GM19395 (cell line): ENCODE results near the gene PHLDB2.

Experiments used
- ATAC-seq: cut with Tn5 transposase; IDR thresholded peaks from one replicate; pipeline ENCODE4 v1.9.1; 2021; ENCODE audit warnings: mild to moderate bottlenecking, moderate library complexity; ENCODE audit not compliant: unreplicated experiment

PHLDB2 gene

DNA sequence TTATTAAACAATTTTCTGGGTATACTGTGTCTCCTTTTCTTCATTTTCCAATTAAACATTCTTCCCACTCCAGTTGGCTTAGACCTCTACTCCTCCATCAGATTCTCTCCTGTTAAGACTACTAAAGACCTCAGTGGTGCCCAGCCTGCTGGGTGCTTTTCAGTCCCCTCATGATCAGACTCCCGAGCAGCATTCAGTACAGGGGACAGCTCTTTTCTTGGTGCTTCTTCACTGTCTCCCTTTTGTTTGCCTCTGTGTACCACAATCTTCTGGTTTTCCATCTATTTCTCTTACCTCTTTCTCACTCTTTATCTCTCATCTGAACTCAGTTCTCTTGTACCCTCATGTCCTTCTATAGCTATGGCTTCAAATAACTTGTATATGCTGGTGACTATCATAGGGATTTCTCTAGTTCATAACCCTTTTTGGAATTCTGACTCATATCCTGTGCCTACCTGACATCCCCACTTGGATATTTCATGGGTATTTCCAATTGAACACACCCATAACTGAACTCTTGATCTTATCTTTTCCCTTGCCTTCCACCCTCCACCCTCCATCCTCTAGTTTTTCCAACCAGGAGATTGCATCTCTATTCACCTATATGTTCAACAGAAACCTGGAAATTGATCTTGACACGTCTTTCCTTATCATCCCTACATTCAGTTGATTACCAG, 64.2 kb downstream of the PHLDB2 start:
- ATAC-seq = no peak

DNA sequence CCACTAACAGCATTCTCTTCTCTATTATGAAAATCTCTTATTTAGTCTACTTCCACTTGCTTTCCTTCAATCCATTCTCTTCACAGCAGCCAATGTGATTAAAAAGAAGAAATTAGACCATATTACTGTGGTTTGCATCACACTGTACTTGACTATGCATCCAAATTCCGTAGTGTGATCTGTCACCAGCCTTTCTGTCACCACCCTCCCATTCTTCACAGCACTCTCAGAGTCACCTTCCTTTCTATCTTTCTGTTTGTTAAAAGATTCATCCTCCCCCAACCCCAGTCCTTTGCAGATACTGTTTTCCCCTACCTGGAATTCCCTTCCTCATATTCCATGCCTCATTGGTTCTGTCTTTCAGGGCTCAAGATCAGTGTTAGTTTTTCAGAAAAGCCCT, 64.7 kb downstream of the PHLDB2 start:
- no peak for ATAC-seq

DNA sequence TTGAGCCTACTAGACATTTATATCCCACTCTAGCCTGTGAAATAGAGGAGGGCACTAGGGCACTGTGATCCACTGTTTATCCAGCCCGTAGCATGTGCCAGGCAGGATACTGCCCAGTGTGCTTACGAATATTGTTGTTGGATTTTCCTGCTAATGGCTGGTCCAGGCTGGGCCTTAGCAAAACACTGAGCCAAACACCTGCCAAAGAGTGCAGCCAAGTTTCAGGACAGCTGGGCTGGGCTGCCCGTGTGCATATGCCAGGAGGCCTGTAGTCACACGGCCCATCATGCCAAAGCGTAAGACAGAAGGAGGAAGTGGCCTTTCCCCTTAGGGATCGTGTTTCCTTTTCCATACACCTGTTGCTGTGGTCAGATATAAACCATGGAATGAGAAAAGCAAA, 65.2 kb downstream of the PHLDB2 start:
- no peak for ATAC-seq

DNA sequence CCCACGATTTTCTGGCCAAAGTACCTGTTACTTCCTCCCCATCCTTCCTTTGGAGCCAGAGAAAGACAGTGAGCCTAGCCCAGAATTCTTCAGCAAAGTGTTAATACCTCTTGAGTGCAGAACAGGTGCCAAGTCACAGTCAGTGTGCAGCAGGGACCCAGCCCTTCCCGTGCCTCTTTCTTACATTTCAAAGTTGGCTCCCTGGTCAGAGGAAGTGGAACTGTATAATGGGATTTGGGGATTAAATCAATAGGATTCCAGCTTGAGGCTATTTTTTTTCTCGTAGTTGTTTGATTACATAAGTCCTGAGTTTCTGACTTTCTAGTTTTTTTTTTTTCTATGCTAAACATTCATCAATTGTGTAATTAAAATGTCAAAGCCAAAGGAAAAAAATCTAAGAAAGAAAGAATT, 67.2 kb downstream of the PHLDB2 start:
- no peak for ATAC-seq

DNA sequence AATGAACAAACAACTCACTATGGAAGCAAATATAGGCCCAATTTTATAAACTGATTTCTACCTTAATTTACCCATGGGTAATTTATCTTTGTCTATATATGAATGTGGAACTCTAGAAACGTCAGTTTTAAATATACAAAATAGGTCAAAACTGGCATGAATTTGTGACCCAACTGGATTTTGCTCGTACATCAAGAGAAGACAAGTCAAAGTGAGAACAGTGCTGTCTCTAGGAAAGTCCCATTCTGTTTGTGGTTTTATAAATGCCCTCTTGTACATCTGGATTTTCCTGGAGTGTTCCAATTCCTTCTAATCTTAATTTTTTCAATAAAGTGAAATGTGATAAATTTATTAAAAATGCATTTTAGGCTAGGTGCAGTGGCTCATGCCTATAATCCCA, 69.5 kb downstream of the PHLDB2 start:
- ATAC-seq = no peak

DNA sequence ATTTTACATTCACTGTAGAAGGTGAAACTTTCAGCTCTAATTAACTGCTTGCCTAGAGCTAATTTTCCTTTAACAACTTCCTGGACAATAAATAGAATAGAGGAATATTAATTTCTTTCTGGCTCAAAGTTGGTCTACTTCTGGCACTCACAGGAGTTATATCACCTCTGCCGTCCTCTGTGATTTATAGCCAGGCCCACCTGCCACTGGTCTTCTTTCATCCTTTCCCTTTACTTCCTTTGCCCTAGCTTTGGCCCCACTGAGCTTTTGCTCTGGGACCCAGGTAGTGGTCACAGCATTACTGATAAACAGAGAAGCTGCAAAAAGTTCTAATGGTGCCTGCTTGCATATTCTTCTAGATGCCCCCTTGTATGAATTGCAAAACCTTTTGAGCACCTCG, 70.4 kb downstream of the PHLDB2 start:
- ATAC-seq = no peak

DNA sequence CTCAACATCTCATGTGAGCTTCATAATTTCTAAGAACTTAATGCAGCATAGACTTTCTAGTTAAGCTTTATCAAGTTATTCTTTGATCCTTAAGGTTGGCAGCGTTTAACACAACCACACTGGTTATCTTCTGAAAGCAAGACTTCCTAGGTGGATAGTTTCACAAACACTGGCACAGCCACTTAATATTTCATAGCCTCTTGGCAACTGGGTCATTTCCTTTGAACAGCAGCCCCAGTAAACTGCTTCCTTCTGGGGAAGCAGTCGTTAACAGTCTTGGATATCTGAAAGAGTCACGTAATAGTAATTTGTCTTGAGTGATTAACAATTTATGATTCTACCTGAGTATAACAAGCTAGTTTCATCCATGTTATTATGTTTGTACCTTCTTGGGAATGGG, 73.9 kb downstream of the PHLDB2 start:
- ATAC-seq = no peak

DNA sequence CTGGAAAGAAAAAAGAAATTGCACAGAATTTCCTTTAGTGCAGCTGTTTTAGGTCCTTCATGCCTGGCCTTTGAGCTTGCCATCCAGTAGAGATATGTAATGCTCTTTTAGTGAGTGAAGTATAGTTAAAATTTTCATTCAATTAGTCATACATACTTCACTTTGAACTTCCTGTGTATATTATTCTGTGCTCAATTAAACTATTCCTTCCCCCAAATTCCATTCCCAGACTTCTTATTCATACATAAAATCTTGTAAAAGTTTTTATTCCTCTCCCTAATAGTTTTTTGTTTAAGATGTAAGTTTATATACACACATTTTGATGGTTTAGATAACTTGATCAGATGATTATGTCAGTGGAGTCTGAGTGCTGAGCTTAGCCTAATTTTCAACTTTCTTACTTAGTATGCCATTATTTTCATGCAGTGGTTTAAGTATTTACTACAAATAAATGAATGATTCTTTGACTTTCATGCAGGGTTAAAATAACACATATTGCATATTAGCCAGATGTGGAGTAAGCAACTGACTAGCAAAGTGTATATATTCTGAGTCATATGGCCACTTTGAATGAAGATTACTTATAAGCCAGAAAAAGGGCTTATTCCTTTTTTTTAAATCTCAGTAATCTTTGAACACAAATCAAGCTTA, 77.3 kb downstream of the PHLDB2 start:
- ATAC-seq = no peak

DNA sequence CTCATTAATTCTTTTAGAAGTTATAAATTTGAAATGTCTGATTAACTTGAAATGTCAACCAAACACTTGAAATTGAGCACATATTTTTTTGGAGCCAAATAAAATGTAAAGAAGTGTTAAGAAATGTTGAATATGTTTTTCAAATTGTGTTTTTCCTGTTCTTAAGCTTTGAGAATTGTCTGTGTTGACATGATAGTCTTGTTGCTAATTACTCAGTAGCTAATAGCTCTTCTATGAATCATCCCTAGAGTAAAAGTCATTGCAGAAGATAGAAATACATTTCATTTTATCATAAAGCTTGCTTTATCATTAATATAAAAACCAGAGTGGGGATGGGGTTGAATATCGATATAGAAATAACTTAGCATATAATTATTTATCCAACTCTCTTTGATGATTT, 77.9 kb downstream of the PHLDB2 start:
- ATAC-seq = no peak

DNA sequence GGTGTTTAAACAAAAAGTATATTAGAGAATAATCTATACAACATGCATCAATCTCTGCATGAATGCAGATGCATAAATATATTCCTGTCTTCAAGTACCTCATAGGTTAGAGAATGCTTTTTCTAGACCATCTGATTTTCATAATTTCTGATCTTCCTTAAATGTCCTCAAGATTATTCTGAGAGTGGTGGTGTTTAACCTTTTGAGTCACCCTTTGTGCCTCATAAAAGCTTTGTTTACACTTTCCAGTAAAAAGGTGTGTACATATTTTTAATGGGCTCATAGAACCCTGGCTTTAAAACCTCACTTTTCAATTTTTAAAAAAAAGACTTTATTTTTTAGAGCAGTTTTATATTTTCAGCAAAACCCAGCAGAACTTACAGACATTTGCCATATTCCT, 78.8 kb downstream of the PHLDB2 start:
- ATAC-seq = no peak

DNA sequence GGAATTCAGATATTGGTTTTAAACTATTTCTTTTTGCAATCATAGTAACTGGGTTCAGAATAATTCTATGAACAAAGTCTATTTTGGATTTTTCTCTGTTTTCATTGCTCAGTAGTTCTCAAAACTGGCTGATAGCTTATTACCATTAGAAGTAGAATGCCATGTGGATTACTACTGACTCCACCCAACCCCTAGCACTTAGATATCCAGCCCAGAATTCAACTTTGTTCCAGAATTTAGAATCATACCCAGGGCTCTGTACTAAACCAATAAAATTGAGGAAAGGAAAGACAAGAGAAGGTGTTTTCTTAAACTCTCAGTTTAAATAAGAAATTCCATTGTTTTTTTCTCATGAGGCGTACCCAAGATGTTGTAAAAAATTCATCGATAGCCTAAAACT, 80.8 kb downstream of the PHLDB2 start:
- no peak for ATAC-seq

DNA sequence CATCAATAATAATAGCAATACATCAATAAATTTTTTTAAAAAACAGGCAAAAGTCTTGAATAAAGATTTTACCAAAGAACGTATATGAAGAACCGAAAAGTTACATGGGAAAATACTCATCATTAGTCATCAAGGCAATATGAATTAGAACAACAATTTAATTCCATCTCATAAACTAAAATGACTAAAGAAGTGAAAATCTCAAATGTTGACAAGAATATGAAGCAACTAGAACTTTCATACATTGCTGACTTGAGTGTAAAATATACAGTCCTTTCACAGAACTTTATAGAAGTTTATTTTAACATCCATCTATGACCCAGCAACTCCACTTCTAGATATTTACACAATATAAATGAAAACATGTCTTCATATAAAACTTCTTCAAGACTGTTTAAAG, 84.5 kb downstream of the PHLDB2 start:
- ATAC-seq = no peak

DNA sequence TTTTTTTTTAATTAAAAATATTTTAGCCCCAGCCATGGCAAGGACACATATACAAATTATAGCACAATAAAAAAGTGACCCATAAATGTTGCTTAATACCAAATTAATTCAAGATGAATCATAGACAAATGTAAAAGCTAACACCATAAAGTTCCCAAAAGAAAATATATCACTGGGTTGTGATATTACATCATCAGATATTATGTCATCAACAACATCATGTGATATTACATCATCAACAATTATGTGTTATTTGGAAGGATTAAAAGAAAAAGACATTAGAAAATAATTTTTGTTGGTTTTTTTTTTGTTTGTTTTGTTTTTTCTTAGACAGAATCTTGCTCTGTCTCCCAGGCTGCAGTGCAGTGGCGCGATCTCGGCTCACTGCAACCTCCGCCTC, 85.3 kb downstream of the PHLDB2 start:
- ATAC-seq = no peak

DNA sequence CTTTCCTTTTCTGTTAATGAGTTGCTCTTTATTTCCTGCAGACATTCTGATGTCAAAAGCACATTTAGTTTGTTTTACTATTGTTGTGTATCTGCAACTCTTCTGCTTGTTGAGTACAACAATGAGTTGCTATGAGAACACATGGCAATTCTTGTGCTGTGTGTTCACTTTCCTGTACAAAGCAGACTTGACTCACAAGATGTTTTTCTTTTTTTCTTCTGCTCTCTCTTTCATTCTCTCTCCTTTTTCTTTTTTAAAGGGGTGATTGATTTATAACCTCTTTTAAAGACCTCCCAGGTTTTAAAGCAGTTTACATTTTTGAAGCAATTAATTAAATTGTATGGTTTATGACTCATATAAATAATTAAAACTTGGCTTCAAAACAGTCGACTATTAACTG, 88.2 kb downstream of the PHLDB2 start:
- ATAC-seq = no peak

DNA sequence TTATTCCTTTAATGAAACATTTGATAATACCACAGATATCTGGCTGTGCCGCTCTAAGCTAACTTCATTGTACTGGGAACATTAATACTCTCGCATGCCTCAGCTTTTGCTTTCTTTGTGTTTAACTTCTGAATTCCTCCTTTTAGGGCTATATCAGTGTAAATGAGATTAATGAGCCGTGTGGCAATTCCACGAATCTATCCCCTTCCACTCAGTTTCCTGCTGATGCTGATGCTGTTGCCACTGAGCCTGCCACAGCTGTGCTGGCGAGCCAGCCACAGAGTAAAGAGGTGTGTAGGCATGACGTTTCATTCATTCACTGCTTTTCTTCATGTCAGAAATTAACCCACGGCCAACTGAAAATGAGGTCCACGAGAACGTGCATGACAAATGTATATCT, 89.7 kb downstream of the PHLDB2 start:
- no peak for ATAC-seq

DNA sequence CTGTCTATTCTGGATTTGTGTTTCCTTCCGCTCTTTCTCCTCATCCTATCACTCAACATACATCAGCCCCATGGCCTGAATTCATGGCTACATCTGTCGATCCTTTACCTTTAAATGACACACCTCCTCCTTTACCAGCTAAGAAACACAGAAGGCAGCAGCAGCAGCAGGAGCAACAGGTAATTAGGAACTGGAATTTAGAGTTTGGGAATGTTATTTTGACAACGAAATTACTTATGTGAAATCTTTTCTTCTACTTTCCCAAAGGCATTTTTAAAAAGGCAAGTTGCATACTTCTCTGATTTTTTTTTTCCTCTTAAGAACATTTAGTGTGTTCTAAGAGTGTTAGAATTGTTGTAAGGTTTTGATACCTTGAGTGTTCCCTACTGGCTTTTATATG, 90.6 kb downstream of the PHLDB2 start:
- no peak for ATAC-seq

DNA sequence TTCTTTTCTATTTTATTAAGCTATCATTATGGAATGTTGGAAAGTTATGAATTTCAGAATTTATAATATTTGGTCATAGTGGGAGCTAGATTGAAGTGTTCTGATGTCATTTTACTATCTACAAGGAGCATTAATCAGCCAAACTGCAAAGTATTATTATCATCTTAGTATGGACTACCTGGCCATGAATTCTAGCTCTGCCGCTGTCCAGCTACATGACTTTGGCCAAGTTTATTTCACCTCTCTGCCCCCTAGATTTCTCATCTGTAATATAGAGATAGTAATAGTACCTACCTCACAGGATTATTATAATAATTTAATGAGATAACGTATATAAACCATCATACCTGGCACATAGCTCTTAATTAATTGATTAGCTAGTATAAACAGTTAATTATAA, 92.0 kb downstream of the PHLDB2 start:
- ATAC-seq = no peak

DNA sequence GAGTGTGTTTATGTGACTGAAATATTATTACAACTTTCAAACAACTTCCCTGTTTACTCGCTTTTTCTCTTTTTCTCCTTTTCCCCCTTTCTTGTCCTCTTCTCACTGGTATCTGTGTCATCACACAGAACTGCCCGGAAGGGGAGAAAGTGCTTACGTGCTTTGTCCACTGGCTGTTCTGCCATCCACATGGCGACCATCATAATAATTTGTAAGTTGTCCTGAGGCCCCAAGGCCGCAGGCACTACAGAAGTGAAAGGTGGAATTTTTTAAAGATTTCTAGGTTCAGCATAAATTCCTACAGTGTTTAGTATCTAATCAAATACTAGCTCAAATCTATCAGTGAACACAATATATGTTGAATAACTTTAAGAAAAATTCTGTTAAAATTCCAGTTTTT, 93.0 kb downstream of the PHLDB2 start:
- ATAC-seq = no peak

DNA sequence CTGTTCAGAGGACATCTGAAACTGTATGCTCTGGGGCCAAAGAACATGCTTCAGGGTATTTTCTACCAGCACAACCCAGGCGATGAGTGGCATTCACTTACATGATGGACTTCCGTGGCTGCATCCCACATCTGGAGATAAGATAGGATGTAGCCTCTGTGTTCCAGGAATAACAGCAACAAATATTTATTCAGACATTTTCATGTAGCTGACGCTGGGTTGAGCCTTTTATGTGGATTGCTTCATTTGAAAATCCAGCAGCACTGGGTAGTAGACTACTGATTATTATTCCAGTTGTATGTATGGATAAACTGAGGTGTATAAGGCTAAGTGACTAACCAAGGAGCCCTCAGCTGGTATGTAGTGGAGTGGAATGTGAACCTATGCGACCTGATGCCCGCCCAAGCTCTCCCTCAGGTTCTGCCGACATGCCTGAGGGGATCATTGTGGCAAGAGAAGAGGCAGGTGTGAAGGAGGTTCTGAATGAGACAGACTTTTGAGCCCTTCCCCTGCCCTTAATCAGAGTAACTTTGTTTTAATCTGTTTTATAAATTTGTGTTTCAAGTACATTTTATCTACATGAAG, 93.9 kb downstream of the PHLDB2 start:
- ATAC-seq = no peak

DNA sequence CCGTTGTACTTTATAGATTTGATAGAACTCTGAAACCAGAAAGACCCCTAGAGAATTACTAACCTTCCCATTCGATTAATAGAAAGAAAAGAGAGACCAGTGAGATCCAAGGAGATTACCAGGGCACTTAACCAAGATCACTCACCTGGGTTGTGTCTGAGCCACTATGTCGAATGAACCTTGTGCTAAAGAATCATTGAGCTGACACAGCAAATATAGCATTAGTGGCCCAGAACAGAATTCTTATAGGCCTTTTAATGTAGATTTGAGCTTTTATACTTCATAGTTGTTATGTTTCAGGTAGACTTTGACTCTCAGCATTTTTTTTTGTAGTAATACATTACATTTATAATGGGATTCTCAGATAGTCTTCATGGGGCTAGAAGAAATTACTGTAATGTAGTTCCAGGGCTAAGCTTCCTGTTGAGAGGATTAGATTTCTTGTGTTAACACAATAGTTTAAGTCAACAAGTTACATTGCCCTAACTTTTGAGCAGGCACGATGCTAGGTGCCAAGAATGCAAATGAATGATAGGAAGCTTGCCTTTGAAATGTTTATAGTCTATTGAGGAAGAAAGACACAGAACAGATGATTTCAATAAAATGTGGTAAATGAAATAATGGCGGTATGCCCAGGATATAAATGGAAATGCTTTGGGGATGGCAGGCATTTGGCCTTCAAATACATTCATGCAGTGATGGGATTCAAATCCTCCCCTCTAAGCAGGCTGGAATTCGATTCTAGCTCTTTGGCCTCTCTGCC, 95.3 kb downstream of the PHLDB2 start:
- no peak for ATAC-seq

DNA sequence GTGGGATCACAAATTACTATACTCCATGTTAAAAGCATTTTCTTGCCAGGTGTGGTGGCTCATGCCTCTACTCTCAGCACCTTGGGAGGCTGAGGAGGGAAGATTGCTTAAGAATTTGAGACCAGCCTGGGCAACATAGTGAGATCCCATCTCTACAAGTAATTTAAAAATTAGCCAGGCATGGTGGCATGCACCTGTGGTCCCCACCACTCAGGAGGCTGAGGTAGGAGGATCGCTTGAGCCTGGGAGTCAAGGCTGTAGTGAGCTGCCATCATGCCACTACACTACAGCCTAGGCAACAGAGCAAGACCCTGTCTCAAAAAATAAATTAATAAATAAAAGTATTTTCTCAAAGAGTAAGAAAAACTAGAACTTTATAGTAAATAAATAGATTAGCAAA, 96.8 kb downstream of the PHLDB2 start:
- ATAC-seq = no peak

DNA sequence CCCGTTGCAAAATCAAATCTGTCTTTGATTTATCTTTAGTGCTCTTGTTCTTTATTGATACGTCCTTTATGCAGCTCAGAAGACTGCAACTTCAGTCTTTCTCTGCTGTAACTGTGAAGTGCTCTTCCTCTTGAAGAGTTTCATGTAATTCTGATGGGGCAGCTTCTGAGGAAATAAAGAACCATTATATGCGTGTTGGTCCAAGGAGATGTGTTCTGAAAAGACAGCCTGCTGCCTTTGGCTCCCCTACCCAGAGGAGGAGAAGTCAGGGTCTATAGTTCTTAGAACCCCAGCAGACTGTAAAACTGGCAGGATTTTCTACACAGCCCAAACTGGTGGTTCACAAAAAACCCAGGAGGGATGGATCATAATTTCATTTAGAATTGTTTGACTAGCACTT, 97.4 kb downstream of the PHLDB2 start:
- ATAC-seq = no peak
